CD4-positive, alpha-beta memory T cell (primary cell): ENCODE measurements around the gene ADGRD2. TPM values are rescaled to one million over a fixed set of nuclear protein-coding genes. Genes with fewer than 3 reads are reported as not detected.

Experiments used
- CTCF ChIA-PET: fragments of 350-600 bp; sonication (Branson Sonifier 250); formaldehyde crosslinking; loops from one replicate; lab custom pipeline; 2021; ENCODE audit warnings: inconsistent platforms; ENCODE audit not compliant: partially characterized antibody; lab: Charles Lee
- POLR2A ChIA-PET: fragments of 350-600 bp; sonication (Branson Sonifier 250); formaldehyde crosslinking; loops from one replicate; lab custom pipeline; 2021; ENCODE audit not compliant: partially characterized antibody; lab: Charles Lee
- DNase-seq, 5 donors: peaks; one replicate each; pipeline versions ENCODE4 v3.0.0 to v3.0.0-alpha.2; 2020 to 2022; ENCODE audit warnings: mixed read lengths in 1 of 5
- H3K27ac ChIP-seq: one replicate; pipeline ENCODE4 v1.7.0; 2013; ENCODE audit warnings: low read depth, low read length
- H3K27me3 ChIP-seq: 2 replicates; pipeline ENCODE4 v1.7.0; 2013; ENCODE audit warnings: mild to moderate bottlenecking, low read length, moderate library complexity; ENCODE audit not compliant: insufficient read depth
- H3K36me3 ChIP-seq: 2 replicates; pipeline ENCODE4 v1.7.0; 2013; ENCODE audit warnings: mild to moderate bottlenecking, low read length, moderate library complexity; ENCODE audit not compliant: insufficient read depth
- H3K4me1 ChIP-seq: 2 replicates; pipeline ENCODE4 v1.7.0; 2013; ENCODE audit warnings: mild to moderate bottlenecking, low read length, moderate library complexity; ENCODE audit not compliant: insufficient read depth
- H3K4me3 ChIP-seq, 2 donors: one replicate each; pipeline ENCODE4 v1.7.0; 2013; ENCODE audit warnings: low read length in 2 of 2, mild to moderate bottlenecking in 1 of 2
- H3K9me3 ChIP-seq, 2 donors: one replicate each; pipeline ENCODE4 v1.7.0; 2013; ENCODE audit warnings: low read length in 2 of 2, control low read depth in 1 of 2; ENCODE audit not compliant: control insufficient read depth in 1 of 2
- H3K27ac Mint-ChIP-seq, 7 donors: one replicate each; pipeline ENCODE4 v1.8.0; 2020 to 2021; ENCODE audit warnings: mixed read lengths in 7 of 7, mild to moderate bottlenecking in 6 of 7, inconsistent platforms in 3 of 7, moderate library complexity in 3 of 7
- H3K27me3 Mint-ChIP-seq, 2 donors: one replicate each; pipeline ENCODE4 v1.8.0; 2020 to 2021; ENCODE audit warnings: mixed read lengths in 2 of 2
- H3K36me3 Mint-ChIP-seq, 2 donors: one replicate each; pipeline ENCODE4 v1.8.0; 2020 to 2021; ENCODE audit warnings: mixed read lengths in 2 of 2, inconsistent platforms in 1 of 2, mild to moderate bottlenecking in 1 of 2
- H3K4me1 Mint-ChIP-seq, 4 donors: one replicate each; pipeline ENCODE4 v1.8.0; 2020 to 2021; ENCODE audit warnings: mixed read lengths in 4 of 4, mild to moderate bottlenecking in 1 of 4
- H3K4me3 Mint-ChIP-seq, 8 donors: one replicate each; pipeline ENCODE4 v1.8.0; 2020 to 2021; ENCODE audit warnings: mixed read lengths in 8 of 8, mild to moderate bottlenecking in 7 of 8, moderate library complexity in 6 of 8, inconsistent platforms in 3 of 8
- H3K9me3 Mint-ChIP-seq, 8 donors: one replicate each; pipeline ENCODE4 v1.8.0; 2020 to 2021; ENCODE audit warnings: mixed read lengths in 8 of 8, mild to moderate bottlenecking in 5 of 8, inconsistent platforms in 3 of 8, moderate library complexity in 1 of 8
- intact Hi-C: fragments of 100-400 bp; cut with micrococcal nuclease; formaldehyde crosslinking; loops from one replicate; pipeline ENCODE4 v1.15.1; 2023
- polyA plus RNA-seq, 2 donors: library from polyadenylated mRNA; unstranded; fragments of 300-500 nt; fragmentation: Illumina TruSeq; gene quantifications; one replicate each; pipeline ENCODE4 v1.2.3, GENCODE V29; 2021
- total RNA-seq, 2 experiments: library from RNA; stranded (reverse); gene quantifications; one replicate each; pipeline ENCODE4 v1.2.3, GENCODE V29; 2021

The ADGRD2 gene
- total and polyA plus RNA-seq, 4 experiments from 2014 or later = not detected

DNA sequence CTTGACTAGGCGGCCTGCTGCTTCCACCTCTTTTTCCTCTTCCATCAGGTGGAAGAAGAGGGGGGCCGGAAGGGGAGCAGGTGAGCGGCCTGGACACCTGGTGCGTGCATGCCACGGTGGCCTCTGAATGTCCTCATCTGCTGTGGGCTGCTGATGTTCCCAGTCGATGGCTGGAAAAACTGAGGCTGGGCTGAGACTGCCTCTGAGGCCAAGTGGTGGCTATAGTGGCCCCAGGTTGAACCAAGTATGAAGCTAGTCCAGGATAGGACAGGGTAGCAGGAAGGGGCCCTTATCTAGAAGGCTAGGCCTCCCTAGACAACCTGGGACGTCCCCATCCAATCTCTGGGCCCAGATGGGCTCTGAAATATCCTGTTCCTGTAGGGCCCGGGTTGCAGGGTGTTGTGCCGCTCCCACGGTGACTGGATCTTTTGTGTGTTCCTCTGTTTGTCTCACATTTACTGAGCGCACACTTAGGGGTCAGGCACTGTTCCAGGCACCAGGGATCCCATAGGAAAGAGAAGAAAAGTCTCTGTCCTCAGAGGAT lies 57.7 kb downstream of the ADGRD2 start:
- H3K27ac Mint-ChIP-seq = no peak overlapping the region
- intact Hi-C loops = no loop called here
- peaks cover 12 to 20% of the 10 kb centered on the region in 2 donors for H3K27me3 Mint-ChIP-seq
- no peaks in the 10 kb centered on the region for H3K27me3 ChIP-seq
- CTCF ChIA-PET = no interaction called here
- H3K27ac ChIP-seq = no peak overlapping the region
- peaks cover 3 to 8% (median 6%) of the 10 kb centered on the region in 4 donors for H3K4me1 Mint-ChIP-seq
- no peaks in the 10 kb centered on the region for H3K9me3 ChIP-seq
- H3K9me3 Mint-ChIP-seq = peaks cover 0 to 2% (median 0%) of the 10 kb centered on the region in 8 donors
- H3K36me3 ChIP-seq = no peaks in the 10 kb centered on the region
- H3K4me3 Mint-ChIP-seq = no peak overlapping the region
- DNase-seq = no peak
- no peaks in the 10 kb centered on the region for H3K4me1 ChIP-seq
- H3K36me3 Mint-ChIP-seq = peaks cover 0 to 4% of the 10 kb centered on the region in 2 donors
- no peak overlapping the region for H3K4me3 ChIP-seq
- POLR2A ChIA-PET = no interaction called here

GRCh38 chr9:124510650-124511425 lies 60.6 kb downstream of the ADGRD2 start:
- Histone ChIP-seq H3K4me1 (no peaks in the 10 kb centered on the region), H3K4me3 (no peak overlapping the region), H3K36me3 (no peaks in the 10 kb centered on the region), H3K27me3 (no peaks in the 10 kb centered on the region), H3K27ac (no peak overlapping the region), H3K9me3 (no peaks in the 10 kb centered on the region)
- POLR2A ChIA-PET = no interaction called here
- Mint-ChIP-seq H3K4me3 (no peak overlapping the region), H3K27ac (no peak overlapping the region), H3K36me3 (no peaks in the 10 kb centered on the region), H3K9me3 (no peaks in the 10 kb centered on the region), H3K27me3 (peaks cover 5 to 17% of the 10 kb centered on the region in 2 donors), H3K4me1 (peaks cover 0 to 2% (median 0%) of the 10 kb centered on the region in 4 donors)
- no peak for DNase-seq
- CTCF ChIA-PET = no interaction called here
- intact Hi-C loops = no loop called here

DNA sequence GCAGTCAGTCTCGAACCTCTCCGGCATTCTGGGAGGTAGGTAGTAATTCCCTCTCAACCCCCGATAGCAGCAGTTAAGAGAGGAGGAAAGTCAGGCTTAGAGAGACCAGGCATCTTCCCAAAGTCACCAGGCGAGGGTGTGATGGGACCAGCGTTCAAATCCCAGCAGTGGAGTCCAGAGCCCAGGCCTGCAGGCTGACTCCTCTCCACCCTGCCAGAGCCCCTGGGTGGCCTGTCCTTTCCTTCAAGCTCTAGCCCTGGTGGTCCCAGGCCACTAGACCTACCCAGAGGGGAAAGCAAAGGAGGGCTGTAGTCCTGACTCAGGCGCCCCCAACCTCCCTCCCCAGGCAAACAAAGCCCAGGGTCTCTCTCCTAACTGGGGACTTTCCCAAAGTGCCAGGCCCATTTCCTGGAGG lies 61.2 kb downstream of the ADGRD2 start:
- CTCF ChIA-PET = no interaction called here
- Mint-ChIP-seq H3K27ac (no peak overlapping the region), H3K27me3 (peaks cover 5 to 14% of the 10 kb centered on the region in 2 donors), H3K36me3 (no peaks in the 10 kb centered on the region), H3K4me1 (peaks cover 0 to 2% (median 0%) of the 10 kb centered on the region in 4 donors), H3K4me3 (no peak overlapping the region), H3K9me3 (no peaks in the 10 kb centered on the region)
- Histone ChIP-seq H3K27ac (no peak overlapping the region), H3K27me3 (no peaks in the 10 kb centered on the region), H3K36me3 (no peaks in the 10 kb centered on the region), H3K4me3 (no peak overlapping the region), H3K4me1 (no peaks in the 10 kb centered on the region), H3K9me3 (no peaks in the 10 kb centered on the region)
- intact Hi-C loops = no loop called here
- DNase-seq = no peak
- POLR2A ChIA-PET = no interaction called here

DNA sequence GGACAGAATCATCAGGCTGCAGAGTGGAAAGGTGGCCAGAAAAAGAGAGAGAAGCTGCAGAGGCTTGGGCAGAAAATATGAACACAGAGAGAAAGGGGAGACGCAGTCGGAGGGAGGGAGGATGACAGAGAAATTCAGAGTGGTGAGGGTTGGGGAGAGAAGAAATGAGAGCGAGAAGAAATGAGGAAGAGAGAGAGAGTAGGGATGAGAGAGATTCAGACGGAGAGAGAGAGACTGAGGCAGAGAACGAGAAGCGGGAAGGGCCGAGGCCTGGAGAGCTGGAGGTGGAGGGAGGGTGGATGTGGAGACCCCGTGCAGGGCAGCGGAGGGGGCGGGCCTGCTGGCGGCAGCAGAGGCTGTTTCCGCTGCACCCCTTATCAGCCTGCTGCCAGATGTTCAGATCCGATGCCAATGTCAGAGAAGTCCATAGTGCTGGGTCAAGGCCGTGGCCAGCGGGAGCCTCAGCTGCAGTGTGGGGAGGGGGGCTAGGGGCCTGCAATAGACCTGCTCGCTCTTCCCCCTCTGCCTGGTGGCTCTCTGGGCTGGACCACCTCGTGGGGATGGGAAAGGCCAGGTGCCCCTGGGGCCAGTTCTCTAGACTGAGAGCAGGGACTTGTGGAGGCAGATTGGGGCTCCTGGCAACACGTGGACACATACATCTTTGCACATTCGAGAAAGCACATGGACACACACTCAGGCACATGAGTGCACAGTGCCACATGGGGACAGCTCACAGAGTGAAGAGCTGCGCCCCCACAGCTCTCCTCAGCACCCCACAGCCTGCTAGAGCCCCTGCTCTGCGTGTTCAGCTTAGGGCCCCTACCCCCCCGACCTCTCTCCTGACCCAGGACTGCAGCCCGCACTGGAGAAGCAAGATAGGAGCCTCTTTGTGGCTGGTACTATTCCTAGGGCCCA lies 61.9 kb downstream of the ADGRD2 start:
- no peak for DNase-seq
- Histone ChIP-seq H3K27ac (no peak overlapping the region), H3K27me3 (no peaks in the 10 kb centered on the region), H3K36me3 (no peaks in the 10 kb centered on the region), H3K4me3 (no peak overlapping the region), H3K9me3 (no peaks in the 10 kb centered on the region), H3K4me1 (no peaks in the 10 kb centered on the region)
- H3K27ac Mint-ChIP-seq = peak overlapping the region in 1 of 7 donors; percentile 53
- H3K36me3 Mint-ChIP-seq = no peaks in the 10 kb centered on the region
- H3K27me3 Mint-ChIP-seq = peaks cover 5 to 12% of the 10 kb centered on the region in 2 donors
- H3K9me3 Mint-ChIP-seq = no peaks in the 10 kb centered on the region
- intact Hi-C loops = no loop called here
- H3K4me3 Mint-ChIP-seq = no peak overlapping the region
- peaks cover 0 to 2% (median 0%) of the 10 kb centered on the region in 4 donors for H3K4me1 Mint-ChIP-seq
- POLR2A ChIA-PET = no interaction called here
- CTCF ChIA-PET = no interaction called here

- Histone ChIP-seq H3K27ac (no peak overlapping the region), H3K27me3 (no peaks in the 10 kb centered on the region), H3K9me3 (no peaks in the 10 kb centered on the region), H3K4me1 (no peaks in the 10 kb centered on the region), H3K36me3 (no peaks in the 10 kb centered on the region), H3K4me3 (no peak overlapping the region)
- Mint-ChIP-seq H3K27ac (peak overlapping the region in 1 of 7 donors; percentile 53), H3K9me3 (no peaks in the 10 kb centered on the region), H3K4me1 (peaks cover 0 to 2% (median 0%) of the 10 kb centered on the region in 4 donors), H3K27me3 (peaks cover 5 to 12% of the 10 kb centered on the region in 2 donors), H3K4me3 (no peak overlapping the region), H3K36me3 (no peaks in the 10 kb centered on the region)
- ChIA-PET POLR2A (no interaction called here), CTCF (no interaction called here)
- intact Hi-C loops = no loop called here
- DNase-seq = no peak
Measured at GRCh38 chr9:124512806-124513204, 62.6 kb downstream of the ADGRD2 start.

- intact Hi-C loops = no loop called here
- peaks cover 5 to 14% of the 10 kb centered on the region in 2 donors for H3K27me3 Mint-ChIP-seq
- POLR2A ChIA-PET = no interaction called here
Measured at GRCh38 chr9:124513376-124513994, 63.2 kb downstream of the ADGRD2 start.

More at GRCh38 chr9:124513376-124513994, 63.2 kb downstream of the ADGRD2 start:
- no peaks in the 10 kb centered on the region for H3K36me3 ChIP-seq
- no peaks in the 10 kb centered on the region for H3K9me3 ChIP-seq
- no peak overlapping the region for H3K4me3 ChIP-seq
- Mint-ChIP-seq H3K9me3 (no peaks in the 10 kb centered on the region), H3K4me3 (no peak overlapping the region), H3K36me3 (no peaks in the 10 kb centered on the region), H3K27ac (no peak overlapping the region), H3K4me1 (peaks cover 0 to 2% (median 0%) of the 10 kb centered on the region in 4 donors)
- CTCF ChIA-PET = no interaction called here
- no peaks in the 10 kb centered on the region for H3K4me1 ChIP-seq
- H3K27ac ChIP-seq = no peak overlapping the region
- no peak for DNase-seq
- H3K27me3 ChIP-seq = no peaks in the 10 kb centered on the region
